Measurements from ENCODE around the gene DKKL1.

GRCh38 chr19:49421039-49421877, 57.6 kb downstream of the DKKL1 start:
- TF ChIP-seq CTCF (optimal IDR thresholded peaks at IDR 0.05 in 1 of 3, IDR thresholded peaks at IDR 0.05 in 1 of 3, conservative IDR thresholded peaks at IDR 0.05 in 1 of 3; ENCODE audit: extremely low read depth in 1 of 3, insufficient read depth in 2 of 3, low read length in 3 of 3) (no peak), EZH2 (IDR thresholded peaks at IDR 0.05; ENCODE audit: low read length) (no peak)

Data from keratinocyte (primary cell).